ENCODE results near the gene RAD50. TPM values are rescaled to one million over a fixed set of nuclear protein-coding genes. Genes with fewer than 3 reads are reported as not detected.
"Not testable (repeated sequence)": the region's sequence is repeated elsewhere in the genome, so short reads cannot be mapped to it uniquely, and the experiment has no call there.

The RAD50 gene
- polyA plus RNA-seq, 1 experiment = 25.3 TPM

DNA sequence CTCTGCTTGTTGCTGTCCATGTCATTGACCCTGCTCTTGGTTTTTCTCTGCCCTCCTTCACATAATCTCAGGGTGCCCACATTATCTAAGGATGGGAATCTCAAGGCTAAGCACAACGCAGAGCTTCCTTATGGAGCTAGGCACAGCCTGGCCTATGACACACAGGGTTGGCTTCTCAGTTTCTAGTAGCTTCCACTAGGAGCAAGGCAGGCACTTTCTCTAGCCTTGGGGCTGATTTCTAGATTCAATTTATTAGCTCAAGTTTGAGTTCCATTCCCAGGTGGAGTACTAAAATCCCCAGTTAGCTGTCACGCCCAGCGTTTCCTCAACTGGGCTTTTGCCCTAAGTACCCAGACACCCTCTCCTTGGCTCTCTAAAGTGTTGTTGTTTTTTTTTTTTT, 129.4 kb downstream of the RAD50 start:
- Histone ChIP-seq H3K27me3 (ENCODE audit: control insufficient read depth, insufficient read depth, low read length) (no peaks in the 10 kb centered on the region), H3K27ac (ENCODE audit: low read depth, low read length) (no peak overlapping the region), H3K4me3 (ENCODE audit: low read depth, low read length) (no peak overlapping the region), H3K9me3 (ENCODE audit: control insufficient read depth, insufficient read depth, low read length) (no peaks in the 10 kb centered on the region)
- DNase-seq (ENCODE audit: low read depth, low spot score) = no peak
- ChIA-PET CTCF (no interaction called here), POLR2A (no interaction called here)
- TF ChIP-seq, protein P1, sequence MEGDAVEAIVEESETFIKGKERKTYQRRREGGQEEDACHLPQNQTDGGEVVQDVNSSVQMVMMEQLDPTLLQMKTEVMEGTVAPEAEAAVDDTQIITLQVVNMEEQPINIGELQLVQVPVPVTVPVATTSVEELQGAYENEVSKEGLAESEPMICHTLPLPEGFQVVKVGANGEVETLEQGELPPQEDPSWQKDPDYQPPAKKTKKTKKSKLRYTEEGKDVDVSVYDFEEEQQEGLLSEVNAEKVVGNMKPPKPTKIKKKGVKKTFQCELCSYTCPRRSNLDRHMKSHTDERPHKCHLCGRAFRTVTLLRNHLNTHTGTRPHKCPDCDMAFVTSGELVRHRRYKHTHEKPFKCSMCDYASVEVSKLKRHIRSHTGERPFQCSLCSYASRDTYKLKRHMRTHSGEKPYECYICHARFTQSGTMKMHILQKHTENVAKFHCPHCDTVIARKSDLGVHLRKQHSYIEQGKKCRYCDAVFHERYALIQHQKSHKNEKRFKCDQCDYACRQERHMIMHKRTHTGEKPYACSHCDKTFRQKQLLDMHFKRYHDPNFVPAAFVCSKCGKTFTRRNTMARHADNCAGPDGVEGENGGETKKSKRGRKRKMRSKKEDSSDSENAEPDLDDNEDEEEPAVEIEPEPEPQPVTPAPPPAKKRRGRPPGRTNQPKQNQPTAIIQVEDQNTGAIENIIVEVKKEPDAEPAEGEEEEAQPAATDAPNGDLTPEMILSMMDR (IDR thresholded peaks at IDR 0.05; ENCODE audit: low read depth, low read length) = no peak

GRCh38 chr5:132687995-132688394, 131.2 kb downstream of the RAD50 start:
- no peaks in the 10 kb centered on the region for H3K9me3 ChIP-seq (ENCODE audit: control insufficient read depth, insufficient read depth, low read length)
- H3K4me3 ChIP-seq (ENCODE audit: low read depth, low read length) = no peak overlapping the region
- no peak overlapping the region for H3K27ac ChIP-seq (ENCODE audit: low read depth, low read length)
- no peak for DNase-seq (ENCODE audit: low read depth, low spot score)
- ChIA-PET CTCF (no interaction called here), POLR2A (interaction anchor here (0.6 kb wide), 1 partner anchor 304 kb away, joined by 3 read pairs; no protein-coding TSS in a partner anchor)
- TF ChIP-seq, protein P1 (IDR thresholded peaks at IDR 0.05; ENCODE audit: low read depth, low read length) = no peak
- no peaks in the 10 kb centered on the region for H3K27me3 ChIP-seq (ENCODE audit: control insufficient read depth, insufficient read depth, low read length)

DNA sequence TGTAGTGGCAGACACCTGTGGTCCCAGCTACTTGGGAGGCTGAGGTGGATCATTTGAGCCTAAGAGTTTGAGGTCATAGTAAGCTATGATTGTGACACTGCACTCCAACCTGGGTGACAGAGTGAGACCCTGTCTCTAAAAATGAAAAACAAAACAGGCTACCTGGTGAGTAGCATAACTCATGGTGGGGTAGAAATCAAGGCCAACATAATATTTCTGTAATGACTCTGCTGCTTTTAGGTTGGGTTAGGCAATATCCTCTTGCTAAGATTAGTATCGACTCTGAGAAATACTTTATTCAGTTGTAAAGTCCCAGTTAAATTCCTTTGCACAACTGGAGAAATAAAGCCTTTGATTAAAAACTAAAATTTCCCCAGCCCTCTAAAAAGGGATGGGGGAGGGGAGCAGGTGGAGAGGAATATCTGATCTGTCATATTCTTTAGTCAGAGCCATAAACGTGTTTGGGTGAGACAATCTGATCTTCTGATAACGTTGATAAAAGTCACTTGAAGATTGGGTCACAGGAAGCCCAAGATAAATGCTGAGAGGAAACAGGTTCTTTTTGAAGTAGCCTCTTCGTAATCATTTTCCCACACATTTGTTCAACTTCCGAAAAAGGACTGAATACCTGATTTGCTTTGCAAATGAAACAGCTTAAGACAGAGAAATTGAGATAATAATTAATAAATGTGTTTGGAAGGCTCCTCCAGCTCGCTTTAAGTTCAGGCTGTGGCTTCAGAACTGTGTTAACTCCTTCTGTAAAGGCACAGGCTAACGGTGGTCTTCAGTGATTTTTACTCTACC, 132.0 kb downstream of the RAD50 start:
- H3K9me3 ChIP-seq (ENCODE audit: control insufficient read depth, insufficient read depth, low read length) = no peaks in the 10 kb centered on the region
- no peak overlapping the region for H3K27ac ChIP-seq (ENCODE audit: low read depth, low read length)
- TF ChIP-seq, protein P1 (IDR thresholded peaks at IDR 0.05; ENCODE audit: low read depth, low read length) = no peak
- ChIA-PET CTCF (no interaction called here), POLR2A (no interaction called here)
- H3K27me3 ChIP-seq (ENCODE audit: control insufficient read depth, insufficient read depth, low read length) = no peaks in the 10 kb centered on the region
- DNase-seq (ENCODE audit: low read depth, low spot score) = no peak
- H3K4me3 ChIP-seq (ENCODE audit: low read depth, low read length) = no peak overlapping the region

DNA sequence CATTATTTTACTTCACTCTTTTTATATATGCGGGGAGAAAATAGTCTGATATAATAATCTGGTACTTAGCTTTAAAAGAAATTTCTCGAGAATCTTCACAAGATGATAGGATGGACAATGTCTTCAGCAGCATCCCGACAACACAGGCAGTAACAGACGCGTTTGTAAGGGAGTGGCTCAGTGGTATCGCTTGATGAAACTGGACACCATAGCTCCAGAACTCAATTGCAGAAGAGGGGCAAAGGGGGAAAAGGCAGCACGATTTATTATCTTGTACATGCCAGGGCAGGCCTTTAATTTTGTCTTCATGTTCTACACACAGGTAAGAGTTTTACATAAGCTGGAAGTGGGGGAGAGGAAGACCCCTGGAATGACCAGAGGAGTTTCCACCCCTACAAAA, 132.7 kb downstream of the RAD50 start:
- no peak overlapping the region for H3K4me3 ChIP-seq (ENCODE audit: low read depth, low read length)
- H3K27me3 ChIP-seq (ENCODE audit: control insufficient read depth, insufficient read depth, low read length) = no peaks in the 10 kb centered on the region
- H3K9me3 ChIP-seq (ENCODE audit: control insufficient read depth, insufficient read depth, low read length) = no peaks in the 10 kb centered on the region
- CTCF ChIA-PET = interaction anchor here (0.6 kb wide), 1 partner anchor 1350 kb away, joined by 3 read pairs; no protein-coding TSS in a partner anchor
- TF ChIP-seq, protein P1 (IDR thresholded peaks at IDR 0.05; ENCODE audit: low read depth, low read length) = no peak
- H3K27ac ChIP-seq (ENCODE audit: low read depth, low read length) = no peak overlapping the region
- POLR2A ChIA-PET = no interaction called here
- DNase-seq (ENCODE audit: low read depth, low spot score) = no peak

DNA sequence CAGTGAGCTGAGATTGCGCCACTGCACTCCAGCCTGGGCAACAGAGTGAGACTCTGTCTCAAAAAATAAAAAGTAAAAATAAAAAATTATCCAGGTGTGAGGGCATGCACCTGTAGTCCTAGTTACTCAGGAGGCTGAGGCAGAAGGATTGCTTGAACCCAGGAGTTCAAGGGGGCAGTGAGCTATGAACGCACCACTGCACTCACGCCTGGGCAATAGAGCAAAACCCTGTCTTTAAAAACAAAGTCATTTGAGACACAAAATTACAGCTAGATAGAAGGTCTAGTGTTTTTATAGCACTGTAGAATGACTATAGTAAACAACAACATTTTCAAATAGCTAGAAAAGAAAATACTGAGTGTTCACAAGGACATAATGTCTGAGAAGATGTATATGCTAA, 133.4 kb downstream of the RAD50 start:
- Histone ChIP-seq H3K4me3 (ENCODE audit: low read depth, low read length) (no peak overlapping the region), H3K27me3 (ENCODE audit: control insufficient read depth, insufficient read depth, low read length) (no peaks in the 10 kb centered on the region), H3K27ac (ENCODE audit: low read depth, low read length) (no peak overlapping the region), H3K9me3 (ENCODE audit: control insufficient read depth, insufficient read depth, low read length) (no peaks in the 10 kb centered on the region)
- TF ChIP-seq, protein P1 (IDR thresholded peaks at IDR 0.05; ENCODE audit: low read depth, low read length) = no peak
- POLR2A ChIA-PET = no interaction called here
- no peak for DNase-seq (ENCODE audit: low read depth, low spot score)
- CTCF ChIA-PET = no interaction called here

- H3K27me3 ChIP-seq (ENCODE audit: control insufficient read depth, insufficient read depth, low read length); H3K27ac ChIP-seq (ENCODE audit: low read depth, low read length); CTCF ChIA-PET; H3K4me3 ChIP-seq (ENCODE audit: low read depth, low read length); POLR2A ChIA-PET; DNase-seq (ENCODE audit: low read depth, low spot score); H3K9me3 ChIP-seq (ENCODE audit: control insufficient read depth, insufficient read depth, low read length): not testable (repeated sequence)
Observed at GRCh38 chr5:132691755-132692631, 135.2 kb downstream of the RAD50 start.
